ENCODE data around the gene CADM4. TPM values are rescaled to one million over a fixed set of nuclear protein-coding genes. Genes with fewer than 3 reads are reported as not detected.
A peak's percentile ranks its signal among the peaks of the same experiment; 100 is the strongest.

Gene CADM4
- total and polyA plus RNA-seq, 9 of the 15 experiments (the other 6 are each of a cell fraction or from before 2014, with no cell fraction given) = 0.03 to 4.6 (median 1.3) TPM

DNA sequence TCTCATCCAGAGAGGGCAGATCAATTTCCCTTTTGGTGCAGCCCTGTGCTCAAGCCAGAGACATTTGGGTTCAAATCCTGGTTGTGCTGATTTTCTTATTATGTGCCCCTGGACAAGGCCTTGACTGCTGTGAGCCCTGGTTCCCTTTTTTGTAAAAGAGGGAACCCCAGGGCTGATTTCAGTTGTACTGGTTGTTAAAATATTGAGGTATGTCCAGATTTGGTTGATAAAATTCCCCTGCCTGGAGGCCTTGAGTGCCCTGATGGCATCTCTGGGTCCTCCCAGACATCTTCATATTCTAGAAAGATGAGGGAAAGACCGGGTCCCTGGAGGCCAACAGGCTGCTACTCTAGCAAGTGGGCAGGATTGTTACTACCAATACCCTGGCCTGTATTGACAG lies 44.7 kb upstream of the CADM4 start:
- WGBS (ENCODE audit: insufficient coverage, low coverage, missing lambda C conversion rate) = 75% methylated on average over 1 of the region's 1 CpG
- no peak overlapping the region for H3K9ac ChIP-seq (ENCODE audit: insufficient read depth in 1 of 2, low read depth in 2 of 2, low read length in 2 of 2)
- no peaks in the 10 kb centered on the region for H3K9me1 ChIP-seq (ENCODE audit: control insufficient read depth, insufficient read depth, low read length)
- no peak overlapping the region for H3K27ac ChIP-seq (ENCODE audit: extremely low read depth, low read depth, low read length)
- no peak for TF ChIP-seq GTF2A2 (tag; IDR thresholded peaks at IDR 0.05)
- TF ChIP-seq FIP1L1 (IDR thresholded peaks at IDR 0.05; ENCODE audit: low read depth, low read length, poor library complexity, severe bottlenecking) = no peak
- TF ChIP-seq FOXK1 (CRISPR knock-in tag; IDR thresholded peaks at IDR 0.05; ENCODE audit: borderline replicate concordance) = no peak
- CTCF ChIA-PET (ENCODE audit: low intra/inter-chr PET ratio) = no interaction called here
- H3K36me3 ChIP-seq (ENCODE audit: control insufficient read depth, insufficient read depth, low read length) = no peaks in the 10 kb centered on the region
- H2AFZ ChIP-seq (ENCODE audit: low read depth, low read length) = no peak overlapping the region
- in situ Hi-C loops (cut with MboI) = no loop called here
- peaks cover 12% of the 10 kb centered on the region in 2 experiments for H3K4me1 ChIP-seq (replicated peaks in 1 of 2; ENCODE audit: control insufficient read depth in 2 of 2, insufficient read depth in 2 of 2, low read length in 2 of 2)
- intact Hi-C loops (cut with micrococcal nuclease) = no loop called here
- H4K20me1 ChIP-seq (replicated peaks; ENCODE audit: control insufficient read depth, insufficient read depth, low read length) = no peaks in the 10 kb centered on the region
- ATAC-seq = no peak
- H3K4me3 ChIP-seq = no peak overlapping the region
- H3K79me2 ChIP-seq (ENCODE audit: control insufficient read depth, insufficient read depth, low read length) = no peaks in the 10 kb centered on the region
- DNase-seq (ENCODE audit: extremely low read depth in 1 of 4, low spot score in 3 of 4) = no peak
- no peak overlapping the region for H3K4me2 ChIP-seq (ENCODE audit: insufficient read depth, low read length)
- no TSS peak for BruUV-seq (replicated peaks)
- H3K27me3 ChIP-seq (ENCODE audit: control insufficient read depth in 2 of 2, insufficient read depth in 2 of 2, low read length in 2 of 2) = no peaks in the 10 kb centered on the region
- POLR2A ChIA-PET = no interaction called here
- no peak for FAIRE-seq
- no peaks in the 10 kb centered on the region for H3K9me3 ChIP-seq (replicated peaks; ENCODE audit: control insufficient read depth, insufficient read depth, low read depth, low read length)

DNA sequence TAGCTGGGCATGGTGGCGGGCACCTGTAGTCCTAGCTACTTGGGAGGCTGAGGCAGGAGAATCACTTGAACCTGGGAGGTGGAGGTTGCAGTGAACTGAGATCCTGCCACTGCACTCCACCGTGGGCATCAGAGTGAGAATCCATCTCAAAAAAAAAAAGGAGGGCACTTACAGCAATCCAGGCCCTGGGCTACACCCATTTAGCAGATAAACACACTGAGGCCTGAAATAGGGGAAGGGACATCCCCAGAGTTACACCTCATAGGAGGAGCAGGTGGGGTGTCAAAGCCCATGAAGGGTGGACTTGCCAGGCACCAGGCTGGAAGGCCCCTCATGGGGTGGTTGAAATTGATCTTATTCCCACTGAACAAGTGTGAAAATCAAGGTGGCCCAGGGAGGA lies 44.3 kb upstream of the CADM4 start:
- Histone ChIP-seq H3K4me3 (no peak overlapping the region), H3K4me1 (replicated peaks in 1 of 2; ENCODE audit: control insufficient read depth in 2 of 2, insufficient read depth in 2 of 2, low read length in 2 of 2) (peaks cover 12% of the 10 kb centered on the region in 2 experiments), H3K79me2 (ENCODE audit: control insufficient read depth, insufficient read depth, low read length) (no peaks in the 10 kb centered on the region), H3K4me2 (ENCODE audit: insufficient read depth, low read length) (no peak overlapping the region), H3K9me3 (replicated peaks; ENCODE audit: control insufficient read depth, insufficient read depth, low read depth, low read length) (no peaks in the 10 kb centered on the region), H3K9ac (ENCODE audit: insufficient read depth in 1 of 2, low read depth in 2 of 2, low read length in 2 of 2) (no peak overlapping the region), H3K27me3 (ENCODE audit: control insufficient read depth in 2 of 2, insufficient read depth in 2 of 2, low read length in 2 of 2) (no peaks in the 10 kb centered on the region), H4K20me1 (replicated peaks; ENCODE audit: control insufficient read depth, insufficient read depth, low read length) (no peaks in the 10 kb centered on the region), H3K36me3 (ENCODE audit: control insufficient read depth, insufficient read depth, low read length) (no peaks in the 10 kb centered on the region), H2AFZ (ENCODE audit: low read depth, low read length) (no peak overlapping the region), H3K9me1 (ENCODE audit: control insufficient read depth, insufficient read depth, low read length) (no peaks in the 10 kb centered on the region), H3K27ac (ENCODE audit: extremely low read depth, low read depth, low read length) (no peak overlapping the region)
- intact Hi-C loops (cut with micrococcal nuclease) = no loop called here
- in situ Hi-C loops (cut with MboI) = no loop called here
- ChIA-PET CTCF (ENCODE audit: low intra/inter-chr PET ratio) (no interaction called here), POLR2A (no interaction called here)
- 64% methylated on average over 2 of the region's 2 CpGs for WGBS (ENCODE audit: insufficient coverage, low coverage, missing lambda C conversion rate)
- BruUV-seq (replicated peaks) = no TSS peak
- ATAC-seq (no peak), DNase-seq (ENCODE audit: extremely low read depth in 1 of 4, low spot score in 3 of 4) (no peak), FAIRE-seq (no peak)
- TF ChIP-seq ZNF445 (CRISPR knock-in tag; IDR thresholded peaks at IDR 0.05; ENCODE audit: low read depth) (no peak), GABPB1 (CRISPR knock-in tag; IDR thresholded peaks at IDR 0.05) (no peak), SMARCA5 (IDR thresholded peaks at IDR 0.05) (0 out of 2 replicates have a peak, but pooled peaks have one; percentile 46), ADNP (tag; IDR thresholded peaks at IDR 0.05) (peak; percentile 67), KDM1A (IDR thresholded peaks at IDR 0.05) (peak in 1 of 2 experiments; percentile 24; a peak in 1 of 4 replicates), POLR2B (IDR thresholded peaks at IDR 0.05; ENCODE audit: low read depth, partially characterized antibody) (no peak), BCOR (IDR thresholded peaks at IDR 0.05) (peak; percentile 76), RBM25 (IDR thresholded peaks at IDR 0.05; ENCODE audit: low read depth, low read length, severe bottlenecking) (peak; percentile 59)
- TF ChIP-seq, protein P1, sequence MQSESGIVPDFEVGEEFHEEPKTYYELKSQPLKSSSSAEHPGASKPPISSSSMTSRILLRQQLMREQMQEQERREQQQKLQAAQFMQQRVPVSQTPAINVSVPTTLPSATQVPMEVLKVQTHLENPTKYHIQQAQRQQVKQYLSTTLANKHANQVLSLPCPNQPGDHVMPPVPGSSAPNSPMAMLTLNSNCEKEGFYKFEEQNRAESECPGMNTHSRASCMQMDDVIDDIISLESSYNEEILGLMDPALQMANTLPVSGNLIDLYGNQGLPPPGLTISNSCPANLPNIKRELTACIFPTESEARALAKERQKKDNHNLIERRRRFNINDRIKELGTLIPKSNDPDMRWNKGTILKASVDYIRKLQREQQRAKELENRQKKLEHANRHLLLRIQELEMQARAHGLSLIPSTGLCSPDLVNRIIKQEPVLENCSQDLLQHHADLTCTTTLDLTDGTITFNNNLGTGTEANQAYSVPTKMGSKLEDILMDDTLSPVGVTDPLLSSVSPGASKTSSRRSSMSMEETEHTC (IDR thresholded peaks at IDR 0.05) = no peak
